ENCODE data around the gene DNAJC10. TPM values are rescaled to one million over a fixed set of nuclear protein-coding genes. Genes with fewer than 3 reads are reported as not detected.
A peak's percentile ranks its signal among the peaks of the same experiment; 100 is the strongest.
"Not testable (repeated sequence)": the region's sequence is repeated elsewhere in the genome, so short reads cannot be mapped to it uniquely, and the experiment has no call there.

The DNAJC10 gene
- total RNA-seq, 1 experiment from 2014 or later: 160 TPM

DNA sequence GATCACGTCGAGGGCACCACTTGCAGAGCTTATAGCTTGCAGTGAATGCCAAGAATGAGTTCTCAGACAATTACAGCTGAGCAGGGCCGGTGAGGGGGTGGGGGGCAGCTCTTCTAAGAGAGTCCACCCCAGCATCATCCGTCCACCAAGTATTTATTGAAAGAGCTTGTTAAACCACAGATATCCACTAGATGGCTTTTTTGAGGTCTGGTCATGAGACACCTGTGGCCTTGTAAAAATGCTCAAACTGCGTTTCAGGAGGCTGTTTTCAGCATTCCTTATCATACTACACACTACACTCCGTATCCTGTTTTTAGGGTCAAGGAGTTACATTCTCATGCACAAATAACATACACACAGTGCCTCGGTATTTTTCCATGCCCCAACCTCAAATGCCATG is 51.5 kb downstream of the DNAJC10 start:
- no TSS peak for BruUV-seq (replicated peaks)
- no peak overlapping the region for H3K4me3 ChIP-seq
- H3K4me1 ChIP-seq (replicated peaks; ENCODE audit: insufficient read depth): no peaks in the 10 kb centered on the region
- no peak overlapping the region for H3K27ac ChIP-seq
- ChIA-PET POLR2A (ENCODE audit: unreplicated experiment) (no interaction called here), CTCF (interaction anchor here (0.6 to 1.2 kb wide), 2 partner anchors 213 to 505 kb away, joined by 3 to 5 read pairs; no protein-coding TSS in a partner anchor)
- intact Hi-C loops (cut with micrococcal nuclease; ENCODE audit: unreplicated experiment): no loop called here
- H3K9me3 ChIP-seq (ENCODE audit: insufficient read depth, low read depth): no peaks in the 10 kb centered on the region; the same call in 1 of the 2 replicates
- no peak for TF ChIP-seq EZH2 (IDR thresholded peaks at IDR 0.05; ENCODE audit: low read depth)
- TF ChIP-seq, protein P1, sequence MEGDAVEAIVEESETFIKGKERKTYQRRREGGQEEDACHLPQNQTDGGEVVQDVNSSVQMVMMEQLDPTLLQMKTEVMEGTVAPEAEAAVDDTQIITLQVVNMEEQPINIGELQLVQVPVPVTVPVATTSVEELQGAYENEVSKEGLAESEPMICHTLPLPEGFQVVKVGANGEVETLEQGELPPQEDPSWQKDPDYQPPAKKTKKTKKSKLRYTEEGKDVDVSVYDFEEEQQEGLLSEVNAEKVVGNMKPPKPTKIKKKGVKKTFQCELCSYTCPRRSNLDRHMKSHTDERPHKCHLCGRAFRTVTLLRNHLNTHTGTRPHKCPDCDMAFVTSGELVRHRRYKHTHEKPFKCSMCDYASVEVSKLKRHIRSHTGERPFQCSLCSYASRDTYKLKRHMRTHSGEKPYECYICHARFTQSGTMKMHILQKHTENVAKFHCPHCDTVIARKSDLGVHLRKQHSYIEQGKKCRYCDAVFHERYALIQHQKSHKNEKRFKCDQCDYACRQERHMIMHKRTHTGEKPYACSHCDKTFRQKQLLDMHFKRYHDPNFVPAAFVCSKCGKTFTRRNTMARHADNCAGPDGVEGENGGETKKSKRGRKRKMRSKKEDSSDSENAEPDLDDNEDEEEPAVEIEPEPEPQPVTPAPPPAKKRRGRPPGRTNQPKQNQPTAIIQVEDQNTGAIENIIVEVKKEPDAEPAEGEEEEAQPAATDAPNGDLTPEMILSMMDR (conservative IDR thresholded peaks at IDR 0.05): peak; percentile 72
- H2AFZ ChIP-seq: no peak overlapping the region
- H3K4me2 ChIP-seq: no peak overlapping the region
- no peaks in the 10 kb centered on the region for H3K27me3 ChIP-seq (ENCODE audit: insufficient read depth, low read depth)
- peaks cover 5% of the 10 kb centered on the region; the same call in 1 of the 2 replicates for H3K79me2 ChIP-seq (ENCODE audit: low read depth)
- no peaks in the 10 kb centered on the region for H3F3A ChIP-seq (ENCODE audit: insufficient read depth, low read depth)
- peaks cover 70% of the 10 kb centered on the region for H3K36me3 ChIP-seq (ENCODE audit: low read depth)
- H4K20me1 ChIP-seq (ENCODE audit: insufficient read depth): no peaks in the 10 kb centered on the region; the same call in 1 of the 2 replicates
- no peak for DNase-seq
- no peaks in the 10 kb centered on the region for H3K9me2 ChIP-seq (ENCODE audit: insufficient read depth)

DNA sequence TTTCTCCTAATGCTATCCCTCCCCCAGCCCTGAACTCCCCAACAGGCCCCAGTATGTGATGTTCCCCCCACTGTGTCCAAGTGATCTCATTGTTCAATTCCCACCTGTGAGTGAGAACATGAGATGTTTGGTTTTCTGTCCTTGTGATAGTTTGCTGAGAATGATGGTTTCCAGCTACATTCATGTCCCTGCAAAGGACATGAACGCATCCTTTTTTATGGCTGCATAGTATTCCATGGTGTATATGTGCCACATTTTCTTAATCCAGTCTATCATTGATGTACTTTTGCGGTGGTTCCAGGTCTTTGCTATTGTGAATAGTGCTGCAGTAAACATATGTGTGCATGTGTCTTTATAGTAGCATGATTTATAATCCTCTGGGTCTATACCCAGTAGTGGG is 52.9 kb downstream of the DNAJC10 start:
- BruUV-seq (replicated peaks); H3K9me3 ChIP-seq (ENCODE audit: insufficient read depth, low read depth); H3K27ac ChIP-seq; H3K27me3 ChIP-seq (ENCODE audit: insufficient read depth, low read depth); H3K79me2 ChIP-seq (ENCODE audit: low read depth); H3K4me1 ChIP-seq (replicated peaks; ENCODE audit: insufficient read depth); DNase-seq; H3K9me2 ChIP-seq (ENCODE audit: insufficient read depth); H3F3A ChIP-seq (ENCODE audit: insufficient read depth, low read depth); H3K4me3 ChIP-seq; H2AFZ ChIP-seq; POLR2A ChIA-PET (ENCODE audit: unreplicated experiment); H4K20me1 ChIP-seq (ENCODE audit: insufficient read depth); intact Hi-C loops (cut with micrococcal nuclease; ENCODE audit: unreplicated experiment); H3K4me2 ChIP-seq; CTCF ChIA-PET: not testable (repeated sequence)
- H3K36me3 ChIP-seq (ENCODE audit: low read depth): peaks cover 58% of the 10 kb centered on the region

DNA sequence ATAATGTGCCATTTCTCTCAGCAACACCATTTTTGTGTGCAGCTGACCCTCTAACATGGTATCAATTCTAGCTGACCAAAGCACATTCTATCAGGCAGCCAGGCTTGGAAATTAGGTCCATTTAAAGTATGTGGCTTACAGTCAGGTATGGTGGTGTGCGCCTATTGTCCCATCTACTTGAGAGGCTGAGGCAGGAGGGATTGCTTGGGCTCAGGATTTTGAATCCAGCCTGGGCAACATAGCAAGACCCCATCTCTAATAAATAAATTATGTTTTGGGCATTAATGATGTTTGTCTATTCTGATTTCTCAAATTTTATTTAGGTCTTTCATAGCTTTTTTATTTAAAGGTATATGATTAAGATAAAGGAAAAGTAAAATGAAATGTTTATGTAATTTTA is 63.3 kb downstream of the DNAJC10 start:
- Histone ChIP-seq H3K27ac (no peak overlapping the region), H3K9me3 (ENCODE audit: insufficient read depth, low read depth) (no peaks in the 10 kb centered on the region), H3K36me3 (ENCODE audit: low read depth) (peaks cover 49% of the 10 kb centered on the region), H3K27me3 (ENCODE audit: insufficient read depth, low read depth) (no peaks in the 10 kb centered on the region), H3K4me2 (no peak overlapping the region), H3K4me1 (replicated peaks; ENCODE audit: insufficient read depth) (no peaks in the 10 kb centered on the region), H3F3A (ENCODE audit: insufficient read depth, low read depth) (no peaks in the 10 kb centered on the region; the same call in 1 of the 2 replicates), H2AFZ (no peak overlapping the region), H3K9me2 (ENCODE audit: insufficient read depth) (no peaks in the 10 kb centered on the region), H3K79me2 (ENCODE audit: low read depth) (no peaks in the 10 kb centered on the region), H3K4me3 (no peak overlapping the region), H4K20me1 (ENCODE audit: insufficient read depth) (peaks cover 7% of the 10 kb centered on the region; the same call in 1 of the 2 replicates)
- intact Hi-C loops (cut with micrococcal nuclease; ENCODE audit: unreplicated experiment): no loop called here
- TF ChIP-seq, protein P1 (conservative IDR thresholded peaks at IDR 0.05): no peak
- no peak for DNase-seq
- no TSS peak for BruUV-seq (replicated peaks)
- ChIA-PET CTCF (no interaction called here), POLR2A (ENCODE audit: unreplicated experiment) (no interaction called here)

DNA sequence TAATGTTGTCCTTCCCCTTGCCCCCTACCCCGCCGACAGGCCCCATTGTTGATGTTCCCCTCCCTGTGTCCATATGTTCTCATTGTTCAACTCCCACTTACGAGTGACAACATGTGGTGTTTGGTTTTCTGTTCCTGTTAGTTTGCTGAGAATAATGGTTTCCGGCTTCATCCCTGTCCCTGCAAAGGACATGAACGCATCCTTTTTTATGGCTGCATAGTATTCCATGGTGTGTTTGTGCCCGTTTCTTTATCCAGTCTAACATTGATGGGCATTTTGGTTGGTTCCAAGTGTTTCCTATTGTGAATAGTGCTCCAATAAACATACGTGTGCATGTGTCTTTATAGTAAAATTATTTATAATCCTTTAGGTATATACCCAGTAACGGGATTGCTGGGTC is 65.0 kb downstream of the DNAJC10 start:
- H3K4me2 ChIP-seq; H3K4me3 ChIP-seq; DNase-seq; H3K27ac ChIP-seq; H3K27me3 ChIP-seq (ENCODE audit: insufficient read depth, low read depth); H4K20me1 ChIP-seq (ENCODE audit: insufficient read depth); H3K4me1 ChIP-seq (replicated peaks; ENCODE audit: insufficient read depth); H3K9me3 ChIP-seq (ENCODE audit: insufficient read depth, low read depth); H2AFZ ChIP-seq; H3K9me2 ChIP-seq (ENCODE audit: insufficient read depth); H3F3A ChIP-seq (ENCODE audit: insufficient read depth, low read depth); CTCF ChIA-PET; H3K79me2 ChIP-seq (ENCODE audit: low read depth); BruUV-seq (replicated peaks): not testable (repeated sequence)
- intact Hi-C loops (cut with micrococcal nuclease; ENCODE audit: unreplicated experiment): loop anchor here (5.0 to 10.0 kb wide), 3 partner anchors 154 to 464 kb away; no protein-coding TSS in a partner anchor
- POLR2A ChIA-PET (ENCODE audit: unreplicated experiment): interaction anchor here (0.7 kb wide), 1 partner anchor 111 kb away, joined by 3 read pairs; no protein-coding TSS in a partner anchor
- H3K36me3 ChIP-seq (ENCODE audit: low read depth): peaks cover 38% of the 10 kb centered on the region

DNA sequence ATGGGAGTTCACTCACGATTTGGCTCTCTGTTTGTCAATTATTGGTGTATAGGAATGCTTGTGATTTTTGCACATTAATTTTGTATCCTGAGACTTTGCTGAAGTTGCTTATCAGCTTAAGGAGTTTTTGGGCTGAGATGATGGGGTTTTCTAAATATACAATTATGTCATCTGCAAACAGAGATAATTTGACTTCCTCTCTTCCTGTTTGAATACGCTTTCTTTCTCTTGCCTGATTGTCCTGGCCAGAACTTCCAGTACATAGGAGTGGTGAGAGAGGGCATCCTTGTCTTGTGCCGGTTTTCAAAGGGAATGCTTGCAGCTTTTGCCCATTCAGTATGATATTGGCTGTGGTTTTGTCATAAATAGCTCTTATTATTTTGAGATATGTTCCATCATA is 66.6 kb downstream of the DNAJC10 start:
- BruUV-seq (replicated peaks); H4K20me1 ChIP-seq (ENCODE audit: insufficient read depth); H3K27me3 ChIP-seq (ENCODE audit: insufficient read depth, low read depth); H3K9me2 ChIP-seq (ENCODE audit: insufficient read depth); H3K4me2 ChIP-seq; H3F3A ChIP-seq (ENCODE audit: insufficient read depth, low read depth); H3K4me3 ChIP-seq; POLR2A ChIA-PET (ENCODE audit: unreplicated experiment); H3K79me2 ChIP-seq (ENCODE audit: low read depth); H2AFZ ChIP-seq; H3K27ac ChIP-seq; DNase-seq; H3K9me3 ChIP-seq (ENCODE audit: insufficient read depth, low read depth); H3K4me1 ChIP-seq (replicated peaks; ENCODE audit: insufficient read depth): not testable (repeated sequence)
- H3K36me3 ChIP-seq (ENCODE audit: low read depth): peaks cover 24% of the 10 kb centered on the region
- CTCF ChIA-PET: interaction anchor here (0.6 to 1.3 kb wide), 2 partner anchors 20 to 729 kb away, joined by 3 read pairs; no protein-coding TSS in a partner anchor
- intact Hi-C loops (cut with micrococcal nuclease; ENCODE audit: unreplicated experiment): loop anchor here (5.0 to 10.0 kb wide), 3 partner anchors 152 to 462 kb away; no protein-coding TSS in a partner anchor
